Activated naive CD4-positive, alpha-beta T cell treated with anti-CD3 and anti-CD28 coated beads, Interleukin-2, amount 10 ng/mL, durations not matched to agents 5 hours and 36 hours (primary cell): ENCODE measurements around the gene SST. TPM values are rescaled to one million over a fixed set of nuclear protein-coding genes. Genes with fewer than 3 reads are reported as not detected.

Experiments used
- total RNA-seq, 2 experiments: library from RNA; stranded (reverse); gene quantifications; one replicate each; pipeline ENCODE4 v1.2.3, GENCODE V29; 2021

SST gene
- total RNA-seq = not detected

GRCh38 chr3:187669675-187670504 is at the start of gene SST:
SST (minus strand) TSS chr3:187670394; CDS start chr3:187670291, 103 bp downstream.

DNA sequence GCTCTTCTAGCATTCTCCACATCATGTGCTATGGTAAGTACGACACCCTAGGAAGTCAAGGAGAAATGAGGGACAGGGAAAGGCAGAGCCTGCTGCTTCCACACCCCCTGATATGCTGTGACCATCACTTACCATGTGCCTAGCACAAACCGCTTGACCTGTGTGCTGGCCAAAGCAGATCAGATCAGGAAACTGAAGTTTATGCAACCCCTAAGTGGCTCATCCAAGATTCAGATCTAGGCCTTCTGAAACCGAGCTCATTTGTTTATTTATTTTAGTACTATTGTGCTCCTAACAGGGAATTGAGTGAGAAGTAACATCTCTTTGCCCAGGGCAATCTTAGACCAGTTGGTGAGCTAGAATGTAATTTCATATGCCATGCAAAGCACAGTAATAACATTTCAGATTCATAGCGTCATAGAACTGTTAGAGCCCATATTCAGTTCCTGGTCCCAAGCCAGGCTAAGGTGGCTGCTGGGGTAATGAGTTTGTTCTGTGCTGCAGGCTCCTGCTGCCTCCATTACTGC is 32.4 kb upstream of the SST start, which contains the start of gene RTP2:
RTP2 (minus strand) TSS at position 51 of the 527 bp plus-strand sequence. CDS start 429 bp downstream, outside the sequence.

Other genes starting within 250 kb of the SST start
- gene RTP2, start 32.2 kb upstream of the SST start, total RNA-seq = not detected
- 10 to 100 TPM; 36.3 to 37.9 TPM for gene BCL6, start 75.1 kb upstream of the SST start, total RNA-seq